ENCODE results near the gene ZFHX2.

Gene ZFHX2

GRCh38 chr14:23514644-23514957 lies 37.0 kb downstream of the ZFHX2 start:
- no peak for DNase-seq

DNA sequence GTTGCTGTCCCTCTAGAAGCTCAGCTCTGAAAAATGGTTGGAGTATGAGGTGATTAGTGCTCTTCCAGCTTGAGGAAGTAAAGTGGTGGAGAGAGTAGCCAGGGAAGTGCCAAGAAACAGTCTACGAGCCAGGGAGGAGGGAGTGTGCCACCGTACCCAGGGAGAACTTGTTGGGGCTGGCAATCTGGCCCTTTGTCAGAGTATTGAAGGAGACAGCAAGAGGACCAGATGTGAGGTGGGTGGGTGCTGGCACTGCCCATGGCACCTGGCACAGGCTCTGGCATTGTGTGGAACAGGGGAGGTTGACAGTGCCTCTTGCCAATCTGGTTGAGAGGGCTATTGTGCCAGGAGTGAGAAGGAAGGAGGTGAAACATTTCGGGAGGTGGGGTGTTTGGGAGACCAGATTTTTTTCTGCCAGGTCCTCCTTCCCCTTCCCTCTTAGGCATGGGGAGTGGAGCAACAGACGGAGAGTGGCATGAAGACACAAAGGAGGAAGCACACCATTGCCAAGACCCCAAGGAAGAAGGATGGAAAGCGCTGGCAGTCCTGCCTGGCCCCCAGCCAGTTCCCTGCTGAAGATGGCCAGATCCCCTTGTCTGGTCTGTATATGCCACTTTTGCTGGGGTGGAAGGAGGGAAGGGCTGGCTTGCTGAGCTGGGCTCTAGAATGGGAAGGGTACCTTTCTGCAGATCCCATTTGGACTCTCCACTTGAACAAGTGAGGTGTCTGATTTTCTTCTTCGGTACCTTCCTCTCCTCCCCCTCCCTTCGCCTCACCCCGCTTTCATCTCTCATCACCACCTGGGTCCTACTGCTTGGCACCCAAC lies 37.5 kb downstream of the ZFHX2 start:
- no peak for DNase-seq

DNA sequence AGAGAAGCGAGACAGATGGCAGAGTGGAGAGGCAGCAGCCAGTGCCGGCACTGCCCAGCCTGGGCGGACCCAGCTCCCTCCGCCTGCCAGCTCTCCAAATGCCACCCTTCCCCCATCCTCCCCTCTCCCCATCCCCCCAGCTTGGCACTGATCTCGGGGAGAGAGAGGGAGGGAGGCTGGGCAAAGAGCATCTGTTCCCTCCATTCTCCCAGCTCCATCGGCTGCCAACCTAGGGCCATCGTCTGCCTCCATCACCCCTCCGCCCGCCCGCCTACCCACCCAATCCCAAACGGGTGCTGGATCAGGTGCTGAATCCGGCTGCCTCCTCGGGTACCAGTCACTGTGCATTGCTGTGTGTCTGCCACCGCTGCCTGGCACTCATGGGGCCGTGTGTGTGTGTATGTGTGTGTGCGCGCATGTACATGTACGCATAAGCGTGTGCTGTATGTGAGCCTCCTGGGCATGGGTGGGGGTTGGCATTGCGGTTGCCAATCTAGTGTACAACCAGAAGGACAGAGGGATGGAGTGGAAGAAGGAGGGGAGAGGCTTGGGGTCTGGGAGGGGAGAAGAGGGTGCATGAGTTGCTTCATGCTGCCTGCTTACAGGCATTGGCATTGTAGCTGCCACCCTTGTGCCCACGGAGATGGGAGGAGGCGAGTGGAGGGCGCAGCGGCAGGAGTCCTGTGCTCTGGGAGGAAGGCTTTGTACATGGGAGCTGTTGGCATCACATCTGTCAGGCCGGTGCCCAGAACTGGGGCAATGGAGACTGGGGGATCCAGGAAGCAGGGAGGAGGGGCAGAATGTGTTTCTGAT lies 38.4 kb downstream of the ZFHX2 start:
- no peak for DNase-seq

GRCh38 chr14:23512156-23512555 lies 39.4 kb downstream of the ZFHX2 start:
- no peak for DNase-seq

GRCh38 chr14:23494223-23494622 lies 57.3 kb downstream of the ZFHX2 start:
- no peak for DNase-seq

DNA sequence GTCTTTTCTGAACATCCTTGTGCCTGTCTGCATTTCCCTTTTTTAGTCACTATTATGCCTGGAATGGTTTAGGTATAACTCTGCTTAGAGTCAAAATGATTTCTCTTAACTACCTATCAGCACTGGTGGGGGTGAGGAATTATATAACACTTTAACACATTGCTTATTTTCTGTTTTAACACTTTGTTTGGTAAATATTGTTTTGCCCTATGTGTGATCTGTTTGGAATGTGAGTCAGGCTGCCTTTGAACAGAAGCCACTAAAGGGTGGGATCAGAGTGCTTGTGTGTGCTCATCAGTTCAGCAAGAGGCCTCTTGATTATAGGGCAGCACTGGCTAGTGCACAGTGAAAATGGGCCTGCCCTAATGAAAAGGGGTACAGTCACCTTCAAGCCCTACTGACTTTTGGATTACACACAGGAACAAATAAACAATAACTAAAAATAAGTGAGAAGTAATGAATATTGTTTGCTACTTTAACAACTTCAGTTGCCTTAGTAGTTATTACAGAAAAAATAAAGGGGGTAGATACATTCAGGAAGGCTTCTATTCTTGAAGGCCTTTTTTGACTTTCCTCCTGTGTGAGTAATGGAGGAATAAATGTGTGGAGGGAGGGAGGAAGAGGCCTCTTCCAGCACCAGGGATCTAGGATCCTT lies 58.8 kb downstream of the ZFHX2 start:
- DNase-seq: no peak

- no peak for DNase-seq
Observed at GRCh38 chr14:23487216-23487615, 64.3 kb downstream of the ZFHX2 start.

GRCh38 chr14:23486036-23486435 lies 65.5 kb downstream of the ZFHX2 start:
- DNase-seq: no peak

- no peak for DNase-seq
Observed at GRCh38 chr14:23485326-23485725, 66.2 kb downstream of the ZFHX2 start.

DNA sequence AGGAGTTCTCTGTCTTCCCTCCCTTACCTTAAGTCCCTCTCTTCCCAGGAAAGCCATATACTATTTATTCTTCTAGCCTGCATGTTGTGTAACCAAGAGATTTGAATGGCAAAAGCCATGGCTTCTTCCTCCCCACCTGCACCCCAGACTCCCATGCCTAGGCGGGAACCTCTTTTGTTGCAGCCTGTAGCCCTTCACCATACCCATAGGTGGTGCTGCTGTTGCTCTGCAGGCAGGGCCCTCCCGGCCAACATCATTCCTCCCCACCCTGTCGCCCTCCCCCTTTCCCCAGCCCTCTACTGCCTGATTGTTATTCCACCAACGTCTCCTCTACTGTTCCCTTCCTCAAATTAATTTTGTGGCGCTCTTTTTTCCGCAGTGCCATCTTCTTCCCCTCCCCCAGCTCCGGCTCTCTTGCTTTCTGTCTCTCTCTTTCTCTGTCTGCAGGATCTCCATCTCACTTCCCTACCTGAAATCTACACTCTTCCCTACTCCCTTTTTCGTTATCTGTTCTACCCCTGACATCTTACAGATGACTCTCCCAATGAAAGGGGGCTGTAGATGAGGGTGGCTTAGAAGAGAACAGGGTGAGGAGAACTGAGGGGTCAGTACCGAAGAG lies 68.2 kb downstream of the ZFHX2 start:
- no peak for DNase-seq

DNA sequence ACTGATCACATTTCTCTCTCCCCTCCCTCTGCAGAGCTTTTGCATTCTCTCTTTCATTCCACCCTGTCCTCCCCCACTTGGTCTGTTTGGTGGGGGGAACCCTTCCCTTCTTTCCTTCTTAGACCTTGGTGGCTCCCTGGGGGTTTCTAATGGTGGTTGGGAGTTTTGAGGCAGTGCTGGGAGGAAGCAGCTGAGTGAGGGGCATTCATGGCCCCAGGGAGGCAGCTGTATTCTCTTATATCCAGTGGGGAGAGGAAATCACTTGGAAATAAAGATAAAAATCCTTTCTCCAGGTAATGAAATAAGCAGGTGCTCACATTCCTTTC lies 68.8 kb downstream of the ZFHX2 start:
- no peak for DNase-seq

GRCh38 chr14:23481979-23482822 lies 69.4 kb downstream of the ZFHX2 start:
- no peak for DNase-seq

- DNase-seq: no peak
Observed at GRCh38 chr14:23481362-23481970, 70.1 kb downstream of the ZFHX2 start.

DNA sequence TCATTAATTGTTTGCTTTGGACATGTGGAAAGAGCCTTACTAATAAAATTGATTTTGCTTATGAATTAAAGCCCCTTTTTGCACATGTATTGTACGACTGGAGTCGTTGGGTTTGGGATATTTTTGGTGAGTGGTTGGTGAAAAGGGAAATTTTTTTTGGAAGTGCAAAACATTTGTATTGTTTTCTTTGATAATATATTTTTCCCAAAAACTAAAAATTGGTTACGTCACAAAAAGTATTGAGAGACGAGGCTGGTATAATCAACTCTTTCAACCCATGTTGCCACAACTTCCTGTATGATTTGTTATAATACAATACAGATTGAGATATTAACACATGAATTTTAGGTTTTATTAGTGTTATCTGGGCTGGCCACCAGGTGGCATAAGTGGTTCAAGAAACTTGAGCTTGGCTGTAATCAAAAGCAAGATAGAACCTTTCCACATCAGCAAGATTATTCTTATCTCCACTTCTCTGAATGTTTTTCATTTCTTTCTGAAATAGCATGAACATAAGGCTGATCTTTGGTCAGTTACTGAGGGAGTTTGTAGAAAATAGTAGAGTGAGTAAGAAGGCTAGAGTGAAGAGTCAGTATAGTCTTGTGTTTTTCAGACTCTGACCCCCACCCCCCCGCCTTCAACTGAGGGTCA lies 73.3 kb downstream of the ZFHX2 start:
- no peak for DNase-seq

- DNase-seq: no peak
Observed at GRCh38 chr14:23470947-23471346, 80.6 kb downstream of the ZFHX2 start.

All from NCI-H2081 treated with DMSO at 0.1 percent for 48 hours (cell line).